Measurements from ENCODE around the gene ANKLE1.

GRCh38 chr19:17333611-17334413 lies 52.1 kb downstream of the ANKLE1 start:
- TF ChIP-seq EZH2 (IDR thresholded peaks at IDR 0.05; ENCODE audit: borderline replicate concordance, low read depth, low read length, severe bottlenecking) (no peak), CTCF (IDR thresholded peaks at IDR 0.05; ENCODE audit: extremely low read depth in 1 of 2, insufficient read depth in 1 of 2, low read depth in 1 of 2, low read length in 2 of 2) (no peak), JUN (IDR thresholded peaks at IDR 0.05; ENCODE audit: borderline replicate concordance, insufficient read depth, insufficient read length, low read depth) (no peak), MAX (IDR thresholded peaks at IDR 0.05; ENCODE audit: insufficient read depth, insufficient read length) (no peak), POLR2AphosphoS5 (IDR thresholded peaks at IDR 0.05; ENCODE audit: insufficient read depth, low read depth, low read length) (no peak), POLR2A (IDR thresholded peaks at IDR 0.05; ENCODE audit: low read depth, low read length) (no peak), MYC (IDR thresholded peaks at IDR 0.05; ENCODE audit: low read depth, low read length) (no peak), GATA2 (IDR thresholded peaks at IDR 0.05; ENCODE audit: insufficient read depth, insufficient read length, low read depth, low read length) (no peak), FOS (IDR thresholded peaks at IDR 0.05; ENCODE audit: borderline replicate concordance, insufficient read depth, low read length) (no peak)
